Measurements from ENCODE around the gene ARID5A.
"Not testable (repeated sequence)": the region's sequence is repeated elsewhere in the genome, so short reads cannot be mapped to it uniquely, and the experiment has no call there.

Gene ARID5A

DNA sequence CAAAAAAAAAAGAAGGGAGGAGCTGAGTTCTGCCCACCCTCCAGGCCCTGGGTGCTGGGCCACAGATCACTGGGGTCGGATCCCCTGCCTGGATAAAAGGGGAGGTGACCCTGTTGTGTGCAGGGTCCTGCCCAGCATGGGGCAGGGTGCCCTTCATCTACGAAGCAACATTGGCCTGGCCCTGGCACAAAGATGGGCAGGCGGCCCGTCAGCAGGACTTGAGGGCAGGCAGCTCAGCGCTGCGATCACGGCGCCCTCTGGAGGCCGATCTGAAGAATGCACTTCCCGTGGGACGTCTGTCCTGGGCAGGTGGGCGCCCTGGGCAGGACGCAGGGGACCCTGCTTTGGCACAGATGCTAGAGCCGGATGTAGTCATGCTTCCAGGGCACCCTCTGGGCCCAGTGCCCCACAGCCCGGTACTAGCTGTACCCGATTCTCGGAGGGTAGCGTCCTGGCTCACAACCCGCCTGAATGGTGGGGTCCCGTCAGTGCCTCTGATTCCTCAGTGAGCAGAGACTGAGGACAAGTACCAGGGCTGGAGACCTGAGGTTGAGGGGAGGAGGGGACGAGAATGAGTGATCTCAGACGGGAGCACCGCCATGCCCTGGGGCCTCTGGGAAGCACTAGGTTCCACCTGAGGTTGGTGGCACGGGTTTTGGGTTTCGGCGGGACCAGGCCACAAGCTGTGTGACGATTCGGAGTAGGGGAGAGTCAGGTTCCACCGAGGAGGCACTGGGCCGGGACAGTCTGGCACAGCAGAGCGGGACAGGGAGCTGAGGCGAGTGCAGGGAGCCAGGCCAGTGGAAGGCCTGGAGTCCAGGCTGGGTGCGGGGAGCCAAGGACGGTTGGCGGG is 18.0 kb downstream of the ARID5A start:
- no peak for TF ChIP-seq POLR2AphosphoS5 (IDR thresholded peaks at IDR 0.05; ENCODE audit: borderline replicate concordance, low read depth, low read length)
- no peak for TF ChIP-seq EZH2 (IDR thresholded peaks at IDR 0.05)
- TF ChIP-seq FOXP2 (optimal IDR thresholded peaks at IDR 0.05; ENCODE audit: control extremely low read depth, extremely low read length, insufficient read depth), result no peak
- H3K9me3 ChIP-seq (ENCODE audit: low read depth, low read length), result no peaks in the 10 kb centered on the region
- no peak overlapping the region for H3K27ac ChIP-seq
- no peaks in the 10 kb centered on the region for H3K36me3 ChIP-seq (ENCODE audit: insufficient read depth, low read length)
- no peak for DNase-seq (ENCODE audit: low read depth, low spot score)
- H3K9ac ChIP-seq (ENCODE audit: insufficient read length), result no peak overlapping the region
- H3K4me3 ChIP-seq, result peak overlapping the region; percentile 45; the same call in 1 of the 2 replicates

DNA sequence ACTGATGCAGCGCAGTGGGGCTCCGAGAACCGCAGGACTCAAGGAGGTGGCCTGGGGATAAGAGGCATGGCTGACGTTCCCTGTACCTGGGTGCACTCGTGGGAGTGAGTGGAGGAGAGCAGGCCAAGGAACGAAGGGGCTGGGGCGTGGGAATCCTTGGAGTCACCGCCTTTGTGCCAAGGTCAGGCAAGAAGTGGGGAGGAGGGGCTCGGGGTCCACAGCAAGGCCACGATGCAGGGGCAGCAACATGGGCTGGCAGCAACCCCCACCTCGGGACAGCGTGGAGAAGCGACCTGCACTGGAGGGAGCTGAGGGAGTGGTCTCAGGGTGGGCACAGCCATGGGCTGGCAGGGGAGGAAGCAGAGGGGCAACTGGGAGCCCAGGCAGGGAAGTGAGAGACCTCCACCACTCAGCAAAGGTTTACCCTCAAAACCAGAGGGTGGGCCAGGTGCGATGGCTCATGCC is 18.6 kb downstream of the ARID5A start:
- no peaks in the 10 kb centered on the region for H3K36me3 ChIP-seq (ENCODE audit: insufficient read depth, low read length)
- TF ChIP-seq EZH2 (IDR thresholded peaks at IDR 0.05) (no peak), FOXP2 (optimal IDR thresholded peaks at IDR 0.05; ENCODE audit: control extremely low read depth, extremely low read length, insufficient read depth) (no peak), POLR2AphosphoS5 (IDR thresholded peaks at IDR 0.05; ENCODE audit: borderline replicate concordance, low read depth, low read length) (no peak)
- no peak overlapping the region for H3K27ac ChIP-seq
- no peak overlapping the region for H3K9ac ChIP-seq (ENCODE audit: insufficient read length)
- H3K4me3 ChIP-seq, result no peak overlapping the region
- H3K9me3 ChIP-seq (ENCODE audit: low read depth, low read length), result no peaks in the 10 kb centered on the region
- no peak for DNase-seq (ENCODE audit: low read depth, low spot score)

DNA sequence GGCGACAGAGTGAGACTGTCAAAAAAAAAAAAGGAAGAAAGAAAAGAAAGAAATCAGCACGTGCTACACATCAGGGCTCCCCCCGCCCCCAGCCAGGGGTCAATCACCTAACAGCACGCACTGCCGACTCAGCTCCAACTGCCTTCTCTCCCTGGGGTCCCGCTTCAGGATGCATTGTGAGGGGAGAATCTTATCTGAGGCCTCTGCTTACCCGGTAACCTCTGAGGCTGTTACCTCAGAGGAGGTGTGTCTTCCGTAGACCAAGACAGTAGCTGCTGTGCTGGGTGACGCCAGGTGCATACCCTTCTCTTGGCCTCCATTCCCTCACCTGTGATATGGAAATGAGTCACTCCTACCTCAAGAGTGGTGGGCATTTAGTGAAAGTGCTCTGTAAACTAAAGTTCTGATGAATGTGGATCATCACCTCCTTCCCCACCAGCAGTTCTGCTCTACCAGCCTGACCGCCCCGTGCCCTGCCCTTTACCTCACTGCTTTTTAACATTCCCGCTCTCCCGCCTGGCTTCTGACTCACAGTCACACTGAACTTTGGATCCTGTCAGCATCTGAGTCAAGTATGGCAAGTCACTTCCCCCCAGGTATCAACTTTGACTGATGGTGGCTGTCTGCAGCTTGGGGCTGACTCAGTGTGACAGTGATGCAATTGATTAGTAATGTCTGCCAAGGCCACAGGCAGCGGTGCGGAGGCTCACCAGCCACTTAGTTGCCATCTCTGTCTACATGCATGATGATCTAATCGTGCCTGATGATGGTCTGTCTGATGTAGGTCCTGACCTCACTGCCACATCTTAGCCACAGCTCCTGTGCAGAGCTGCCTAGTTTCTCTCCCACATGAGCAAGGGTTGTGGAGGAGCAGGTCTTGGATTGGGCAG is 20.1 kb downstream of the ARID5A start:
- H3K9ac ChIP-seq (ENCODE audit: insufficient read length), result no peak overlapping the region
- H3K9me3 ChIP-seq (ENCODE audit: low read depth, low read length), result no peaks in the 10 kb centered on the region
- no peak overlapping the region for H3K4me3 ChIP-seq
- no peaks in the 10 kb centered on the region for H3K36me3 ChIP-seq (ENCODE audit: insufficient read depth, low read length)
- no peak for DNase-seq (ENCODE audit: low read depth, low spot score)
- no peak overlapping the region for H3K27ac ChIP-seq
- TF ChIP-seq FOXP2 (optimal IDR thresholded peaks at IDR 0.05; ENCODE audit: control extremely low read depth, extremely low read length, insufficient read depth) (no peak), EZH2 (IDR thresholded peaks at IDR 0.05) (no peak), POLR2AphosphoS5 (IDR thresholded peaks at IDR 0.05; ENCODE audit: borderline replicate concordance, low read depth, low read length) (no peak)

DNA sequence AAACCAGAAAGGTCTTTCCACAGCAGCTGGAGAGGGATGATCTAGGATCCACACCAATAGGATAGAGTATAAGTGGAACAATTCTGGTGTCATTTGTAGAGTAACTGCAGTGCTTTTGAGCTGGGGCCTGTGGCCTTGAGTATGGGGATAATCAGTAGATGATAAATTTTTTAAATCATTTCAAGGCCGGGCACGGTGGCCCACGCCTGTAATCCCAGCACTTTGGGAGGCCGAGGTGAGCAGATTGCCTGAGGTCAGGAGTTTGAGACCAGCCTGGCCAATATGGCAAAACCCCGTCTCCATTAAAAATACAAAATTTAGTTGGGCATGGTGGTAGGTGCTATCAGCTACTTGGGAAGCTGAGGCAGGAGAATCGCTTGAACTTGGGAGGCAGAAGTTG is 20.9 kb downstream of the ARID5A start:
- H3K9me3 ChIP-seq (ENCODE audit: low read depth, low read length); H3K9ac ChIP-seq (ENCODE audit: insufficient read length); H3K36me3 ChIP-seq (ENCODE audit: insufficient read depth, low read length); DNase-seq (ENCODE audit: low read depth, low spot score); H3K27ac ChIP-seq; H3K4me3 ChIP-seq: not testable (repeated sequence)

DNA sequence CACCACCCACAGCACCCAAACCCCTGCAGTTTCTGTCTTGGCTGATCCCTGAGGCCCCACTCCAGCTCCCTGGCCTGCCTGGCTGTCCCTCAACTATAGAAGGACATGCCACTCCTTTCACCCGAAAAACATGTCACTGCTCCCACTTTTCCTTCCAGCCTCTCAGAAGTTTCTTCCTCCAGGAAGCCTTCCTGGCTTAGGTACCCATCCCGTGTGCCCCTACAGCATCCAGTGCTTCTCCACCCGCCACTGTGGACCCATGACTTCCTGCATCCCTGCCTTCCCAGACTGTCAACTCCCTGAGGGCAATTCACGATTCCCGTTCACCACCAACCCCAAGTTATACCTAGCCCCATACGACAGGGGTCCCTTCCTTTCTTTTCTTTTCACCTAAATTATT is 21.5 kb downstream of the ARID5A start:
- no peaks in the 10 kb centered on the region for H3K36me3 ChIP-seq (ENCODE audit: insufficient read depth, low read length)
- no peak for DNase-seq (ENCODE audit: low read depth, low spot score)
- no peak overlapping the region for H3K9ac ChIP-seq (ENCODE audit: insufficient read length)
- H3K4me3 ChIP-seq, result no peak overlapping the region
- TF ChIP-seq FOXP2 (optimal IDR thresholded peaks at IDR 0.05; ENCODE audit: control extremely low read depth, extremely low read length, insufficient read depth), result no peak
- TF ChIP-seq EZH2 (IDR thresholded peaks at IDR 0.05), result no peak
- no peak for TF ChIP-seq POLR2AphosphoS5 (IDR thresholded peaks at IDR 0.05; ENCODE audit: borderline replicate concordance, low read depth, low read length)
- H3K9me3 ChIP-seq (ENCODE audit: low read depth, low read length), result no peaks in the 10 kb centered on the region
- no peak overlapping the region for H3K27ac ChIP-seq

DNA sequence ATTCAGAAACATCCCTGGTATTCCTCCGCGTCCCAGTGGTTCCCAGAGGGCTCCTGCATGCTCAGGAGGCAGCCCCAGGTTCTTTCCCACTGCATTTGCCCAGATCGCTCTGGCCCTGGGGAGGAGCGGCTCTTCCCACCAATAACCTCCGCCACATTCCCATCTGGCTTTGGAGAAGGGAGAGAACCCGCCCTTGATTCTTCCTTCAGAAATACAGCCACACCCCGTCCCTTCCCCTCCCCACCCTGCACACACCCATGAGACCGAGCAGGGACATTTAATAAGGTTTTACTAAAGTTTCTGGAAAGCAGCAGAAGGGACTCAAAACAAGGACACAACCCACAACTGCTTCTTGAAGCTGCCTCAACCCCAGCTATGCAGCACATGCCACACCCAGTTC is 21.9 kb downstream of the ARID5A start:
- Histone ChIP-seq H3K9me3 (ENCODE audit: low read depth, low read length) (no peaks in the 10 kb centered on the region), H3K27ac (no peak overlapping the region), H3K9ac (ENCODE audit: insufficient read length) (no peak overlapping the region), H3K36me3 (ENCODE audit: insufficient read depth, low read length) (no peaks in the 10 kb centered on the region), H3K4me3 (no peak overlapping the region)
- no peak for DNase-seq (ENCODE audit: low read depth, low spot score)
- TF ChIP-seq FOXP2 (optimal IDR thresholded peaks at IDR 0.05; ENCODE audit: control extremely low read depth, extremely low read length, insufficient read depth) (no peak), POLR2AphosphoS5 (IDR thresholded peaks at IDR 0.05; ENCODE audit: borderline replicate concordance, low read depth, low read length) (no peak), EZH2 (IDR thresholded peaks at IDR 0.05) (no peak)

DNA sequence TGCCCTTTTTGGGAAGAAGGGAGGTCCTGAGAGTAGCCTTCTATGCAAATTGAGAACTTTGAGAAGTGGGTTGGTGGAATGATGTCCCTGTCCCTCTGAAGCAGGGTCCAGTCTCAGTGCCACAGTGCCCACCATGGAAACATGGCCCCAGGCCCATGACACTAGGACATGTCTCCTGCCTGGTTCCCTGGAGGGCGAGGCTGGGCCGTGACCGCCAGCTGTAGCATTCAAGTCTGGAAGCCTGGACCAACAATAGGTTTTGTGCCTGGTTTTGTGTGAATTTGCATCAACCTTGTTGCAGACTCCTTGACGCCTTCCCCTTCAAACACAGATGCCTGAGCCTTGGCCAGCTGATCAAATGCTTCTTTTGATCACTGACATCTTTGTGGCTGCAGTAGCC is 27.5 kb downstream of the ARID5A start:
- no peak overlapping the region for H3K9ac ChIP-seq (ENCODE audit: insufficient read length)
- TF ChIP-seq FOXP2 (optimal IDR thresholded peaks at IDR 0.05; ENCODE audit: control extremely low read depth, extremely low read length, insufficient read depth) (no peak), POLR2AphosphoS5 (IDR thresholded peaks at IDR 0.05; ENCODE audit: borderline replicate concordance, low read depth, low read length) (no peak), EZH2 (IDR thresholded peaks at IDR 0.05) (no peak)
- H3K4me3 ChIP-seq, result no peak overlapping the region
- DNase-seq (ENCODE audit: low read depth, low spot score), result no peak
- no peaks in the 10 kb centered on the region for H3K9me3 ChIP-seq (ENCODE audit: low read depth, low read length)
- H3K27ac ChIP-seq, result no peak overlapping the region
- no peaks in the 10 kb centered on the region for H3K36me3 ChIP-seq (ENCODE audit: insufficient read depth, low read length)

DNA sequence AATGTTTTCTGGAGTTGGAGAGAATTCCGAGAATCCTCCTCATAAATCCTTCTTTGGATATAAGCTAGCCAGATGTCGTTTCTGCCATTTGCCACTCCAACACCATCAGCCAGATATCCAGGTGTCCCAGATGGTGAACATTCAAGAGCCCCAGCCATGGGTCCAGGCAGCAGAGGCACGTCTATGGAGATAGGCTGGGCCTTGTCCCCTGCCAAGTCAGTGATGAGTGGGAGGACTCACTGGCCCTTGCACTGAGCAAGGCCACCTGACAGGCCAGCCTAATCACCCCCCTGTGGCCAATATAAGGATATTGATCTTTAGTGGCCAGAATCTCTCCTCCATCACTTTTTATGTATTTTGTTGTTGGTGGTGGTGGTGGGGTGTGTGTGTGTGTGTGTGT is 28.0 kb downstream of the ARID5A start:
- Histone ChIP-seq H3K36me3 (ENCODE audit: insufficient read depth, low read length) (no peaks in the 10 kb centered on the region), H3K9me3 (ENCODE audit: low read depth, low read length) (no peaks in the 10 kb centered on the region), H3K4me3 (no peak overlapping the region), H3K9ac (ENCODE audit: insufficient read length) (no peak overlapping the region), H3K27ac (no peak overlapping the region)
- DNase-seq (ENCODE audit: low read depth, low spot score), result no peak
- no peak for TF ChIP-seq EZH2 (IDR thresholded peaks at IDR 0.05)
- no peak for TF ChIP-seq POLR2AphosphoS5 (IDR thresholded peaks at IDR 0.05; ENCODE audit: borderline replicate concordance, low read depth, low read length)
- TF ChIP-seq FOXP2 (optimal IDR thresholded peaks at IDR 0.05; ENCODE audit: control extremely low read depth, extremely low read length, insufficient read depth), result no peak

Data from SK-N-MC (cell line).